ENCODE results near the gene EXOC3L2.
A peak's percentile ranks its signal among the peaks of the same experiment; 100 is the strongest.

Gene EXOC3L2

GRCh38 chr19:45178262-45179071 is 66.7 kb downstream of the EXOC3L2 start, which contains the start of gene BLOC1S3:
Gene BLOC1S3 (plus strand): TSS chr19:45178784. CDS start chr19:45179297, 513 bp downstream.
- peak; percentile 100 for DNase-seq

- no peak for DNase-seq
These were observed 67.4 kb downstream of the EXOC3L2 start, which contains the start of gene TRAPPC6A for GRCh38 chr19:45177817-45178261. Gene TRAPPC6A (minus strand): TSS chr19:45178237. CDS start chr19:45178218, 19 bp downstream.

GRCh38 chr19:45175515-45176345 is 69.5 kb downstream of the EXOC3L2 start:
- no peak for DNase-seq

GRCh38 chr19:45173816-45174215 is 71.4 kb downstream of the EXOC3L2 start:
- no peak for DNase-seq

- no peak for DNase-seq
These were observed 72.5 kb downstream of the EXOC3L2 start for GRCh38 chr19:45172611-45173208.

- no peak for DNase-seq
These were observed 73.0 kb downstream of the EXOC3L2 start for GRCh38 chr19:45172173-45172572.

- DNase-seq = no peak
These were observed 74.0 kb downstream of the EXOC3L2 start for GRCh38 chr19:45171211-45171623.

GRCh38 chr19:45170146-45171106 is 74.8 kb downstream of the EXOC3L2 start:
- no peak for DNase-seq

- no peak for DNase-seq
These were observed 75.6 kb downstream of the EXOC3L2 start for GRCh38 chr19:45169602-45170001.

GRCh38 chr19:45168767-45169351 is 76.3 kb downstream of the EXOC3L2 start:
- DNase-seq = no peak

- no peak for DNase-seq
These were observed 78.4 kb downstream of the EXOC3L2 start for GRCh38 chr19:45166723-45167252.

- peak; percentile 40 for DNase-seq
These were observed 80.5 kb downstream of the EXOC3L2 start for GRCh38 chr19:45164577-45165335.

GRCh38 chr19:45163751-45164460 is 81.3 kb downstream of the EXOC3L2 start:
- DNase-seq = no peak

- DNase-seq = no peak
These were observed 82.1 kb downstream of the EXOC3L2 start for GRCh38 chr19:45163156-45163555.

GRCh38 chr19:45162608-45163143 is 82.5 kb downstream of the EXOC3L2 start:
- DNase-seq = no peak

Data from activated naive CD4-positive, alpha-beta T cell treated with anti-CD3 and anti-CD28 coated beads, Interleukin-2, amount 50 U/mL, for 16 hours (primary cell).